HG03097 (cell line): ENCODE results near the gene MICAL2.

Source experiments
- ATAC-seq: cut with Tn5 transposase; IDR thresholded peaks from one replicate; pipeline ENCODE4 v1.9.1; 2021; ENCODE audit not compliant: unreplicated experiment, low FRiP score

Gene MICAL2

DNA sequence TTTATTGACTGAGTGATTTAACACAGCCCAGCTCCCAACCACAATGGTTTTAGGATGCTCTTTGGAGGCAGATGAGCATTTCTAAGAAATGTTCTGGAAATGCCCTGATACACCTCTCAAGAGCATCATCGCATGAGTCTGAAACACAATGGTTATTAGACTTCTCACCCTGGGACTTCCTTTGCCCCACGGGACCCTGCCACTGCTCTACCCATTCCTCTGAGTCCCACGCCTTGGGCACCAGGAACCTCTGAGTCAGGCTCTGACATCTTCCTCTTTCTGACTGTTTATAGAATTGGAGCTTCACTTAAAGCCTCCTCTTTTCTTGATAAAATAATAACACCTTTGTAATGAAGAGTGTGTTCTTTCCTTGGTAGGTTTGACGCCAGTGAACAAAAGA is 181.4 kb downstream of the MICAL2 start:
- ATAC-seq = no peak

DNA sequence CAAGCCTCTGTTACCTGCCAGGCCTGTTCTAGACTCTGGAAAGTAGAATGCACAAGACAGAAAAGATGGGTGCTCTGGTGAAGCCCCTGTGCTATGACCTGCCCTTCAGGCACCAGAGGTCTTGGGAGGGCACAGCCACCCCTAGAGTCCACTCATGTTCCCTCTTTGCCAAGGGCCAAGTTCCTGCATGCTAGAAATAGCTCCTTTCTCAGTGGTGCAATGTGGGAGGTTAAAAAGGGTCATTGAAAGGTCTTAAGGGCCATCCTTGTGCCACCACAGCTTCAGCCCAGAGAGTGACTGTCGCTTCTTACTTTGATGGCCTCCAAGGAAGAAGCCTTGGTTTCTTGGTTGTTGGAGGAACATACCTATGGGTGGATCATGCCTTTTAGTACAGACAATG is 182.4 kb downstream of the MICAL2 start:
- ATAC-seq = no peak

DNA sequence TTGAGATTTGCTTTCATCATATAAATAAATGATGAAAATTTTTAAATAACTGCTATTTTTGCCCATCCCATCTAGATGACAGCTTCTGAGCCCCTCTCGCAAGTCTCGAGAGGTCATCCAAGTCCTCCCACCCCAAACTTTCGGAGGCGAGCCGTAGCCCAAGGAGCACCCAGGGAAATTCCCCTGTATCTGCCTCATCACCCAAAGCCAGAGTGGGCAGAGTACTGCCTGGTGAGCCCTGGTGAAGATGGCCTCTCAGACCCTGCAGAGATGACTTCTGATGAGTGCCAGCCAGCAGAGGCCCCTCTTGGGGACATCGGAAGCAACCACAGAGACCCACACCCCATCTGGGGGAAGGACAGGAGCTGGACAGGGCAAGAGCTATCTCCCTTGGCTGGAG is 183.1 kb downstream of the MICAL2 start:
- no peak for ATAC-seq

DNA sequence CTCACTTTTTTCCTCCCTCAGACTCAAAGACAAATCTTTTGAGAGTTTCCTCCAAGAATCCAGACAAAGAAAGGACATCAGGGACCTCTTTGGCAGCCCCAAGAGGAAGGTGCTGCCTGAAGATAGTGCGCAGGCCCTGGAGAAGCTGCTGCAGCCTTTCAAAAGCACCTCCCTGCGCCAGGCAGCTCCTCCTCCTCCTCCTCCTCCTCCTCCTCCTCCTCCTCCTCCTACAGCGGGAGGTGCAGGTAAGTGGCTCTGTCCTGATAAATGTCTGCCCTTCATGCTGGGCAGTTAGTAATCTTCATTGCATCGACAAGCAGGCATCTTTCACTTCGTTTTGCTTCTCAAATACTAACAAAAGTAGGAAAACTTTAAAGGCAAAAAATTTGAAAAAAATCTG is 184.2 kb downstream of the MICAL2 start:
- ATAC-seq = no peak

DNA sequence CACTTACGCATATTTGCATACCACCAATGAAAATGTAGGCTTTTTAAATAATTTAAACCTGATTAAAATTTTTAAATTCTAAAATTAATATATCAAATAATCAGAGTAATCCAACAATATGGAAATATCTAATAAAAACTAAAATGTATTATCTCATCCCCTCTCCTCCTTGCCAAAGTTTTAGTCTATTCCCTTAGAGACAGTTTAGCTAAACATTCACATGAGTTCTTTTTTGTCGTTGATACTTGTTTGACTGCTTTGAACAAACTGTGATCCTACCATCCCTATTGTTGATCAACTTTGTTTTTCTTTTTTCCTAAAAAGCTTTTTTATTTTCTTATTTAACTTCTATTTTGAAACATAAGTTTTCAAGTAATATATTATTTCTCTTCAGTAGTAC is 185.6 kb downstream of the MICAL2 start:
- no peak for ATAC-seq

DNA sequence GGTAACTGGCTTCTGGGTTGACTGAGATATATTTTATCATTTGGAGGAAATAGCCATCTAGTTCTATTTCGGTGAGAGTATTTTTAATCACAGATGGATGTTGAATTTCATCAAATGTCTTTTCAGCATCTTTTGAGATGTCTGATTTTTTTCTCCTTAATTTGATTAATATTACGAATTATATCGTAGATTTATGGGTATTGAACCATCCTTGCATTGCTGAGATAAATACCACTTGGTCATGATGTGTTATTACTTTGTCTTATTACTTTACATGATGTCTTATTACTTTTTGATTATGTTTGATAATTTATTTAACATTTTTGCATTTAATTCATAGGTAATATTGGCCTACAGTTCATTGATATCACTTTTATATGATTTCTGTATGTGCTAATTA is 188.2 kb downstream of the MICAL2 start:
- no peak for ATAC-seq

DNA sequence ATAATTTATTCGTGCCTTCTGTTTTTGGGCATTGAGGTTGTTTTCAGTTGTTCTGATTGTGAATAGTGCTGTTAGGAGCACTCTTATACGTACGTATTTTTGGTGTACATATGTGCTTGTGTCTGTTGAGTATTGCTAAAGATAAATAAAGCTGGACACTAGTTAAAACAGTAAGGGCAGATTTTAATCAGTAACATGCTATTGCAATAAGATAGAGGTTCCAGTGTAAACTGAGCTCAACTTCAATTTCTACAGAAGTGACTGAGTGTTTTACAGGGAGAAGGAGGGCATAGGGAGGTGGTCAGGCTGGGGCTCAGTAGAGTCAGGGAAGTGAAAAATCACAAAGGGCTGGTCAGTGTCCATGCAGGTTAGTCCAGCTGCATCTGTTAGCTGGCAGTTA is 191.0 kb downstream of the MICAL2 start:
- no peak for ATAC-seq

DNA sequence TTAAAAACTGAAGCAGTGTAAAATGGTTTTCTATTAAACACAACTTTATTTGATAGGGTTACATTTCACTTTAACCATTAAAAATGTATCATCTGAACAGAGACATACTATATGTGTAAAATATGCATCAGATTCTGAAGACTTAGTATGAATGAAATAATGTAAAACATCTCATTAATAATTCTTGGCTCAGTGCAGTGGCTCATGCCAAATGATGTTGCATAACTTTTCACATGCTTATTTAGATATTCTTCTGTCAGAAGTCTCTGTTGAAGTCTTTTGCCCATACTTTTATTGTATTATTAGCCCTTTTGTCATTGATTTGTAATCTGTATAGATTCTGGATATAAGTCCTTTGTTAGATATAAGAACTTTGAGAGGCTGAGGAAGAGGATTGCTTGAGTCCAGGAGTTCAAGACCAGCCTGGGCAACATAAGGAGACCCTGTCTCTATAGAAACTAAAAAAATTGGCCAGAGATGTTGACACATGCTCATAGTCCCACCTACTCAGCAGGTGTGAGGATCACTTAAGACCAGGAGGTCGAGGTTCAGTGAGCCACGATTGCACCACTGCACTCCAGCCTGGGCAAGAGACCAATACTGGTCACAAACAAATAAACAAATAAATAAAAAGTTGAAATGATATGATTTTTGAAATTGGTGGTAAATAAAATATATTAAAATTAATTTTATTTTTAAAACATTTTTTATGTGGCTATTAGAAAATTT is 193.2 kb downstream of the MICAL2 start:
- no peak for ATAC-seq

DNA sequence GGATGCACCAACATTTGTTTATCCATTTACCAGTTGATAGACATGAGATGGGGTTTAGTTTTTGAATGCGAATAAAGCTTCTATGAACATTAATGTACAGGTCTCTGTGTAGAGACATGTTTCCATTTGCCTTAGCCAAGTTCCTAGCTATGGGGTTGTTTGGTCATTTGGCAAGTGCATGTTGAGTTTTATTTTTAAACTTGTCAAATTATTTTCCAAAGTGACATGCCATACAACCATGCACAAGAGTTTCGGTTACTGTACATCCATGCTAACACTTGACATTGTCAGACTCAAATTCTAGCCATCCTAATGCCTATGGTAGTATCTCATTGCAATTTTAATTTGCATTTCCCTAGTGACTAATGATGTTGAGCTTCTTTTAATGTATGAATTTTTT is 196.4 kb downstream of the MICAL2 start:
- no peak for ATAC-seq

DNA sequence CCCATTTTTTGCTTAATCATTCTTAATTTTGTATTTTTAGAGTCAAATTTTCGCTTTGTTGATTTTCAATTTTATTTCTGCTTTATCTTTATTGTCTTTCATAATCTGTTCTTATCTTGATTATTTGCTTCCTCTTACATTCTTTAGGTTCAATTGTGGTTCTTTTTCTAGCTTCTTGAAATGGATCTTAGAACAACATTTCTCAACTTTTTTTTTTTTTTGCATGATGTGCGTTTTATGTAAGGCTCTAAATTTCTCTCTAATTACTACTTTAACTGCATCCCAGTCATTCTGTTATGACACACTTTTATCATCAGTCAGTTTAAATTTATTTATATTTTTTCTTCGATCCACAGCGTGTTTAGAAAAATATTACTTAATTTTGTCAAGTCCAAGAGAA is 201.7 kb downstream of the MICAL2 start:
- no peak for ATAC-seq
